K562 (cell line): ENCODE results near the gene MEAF6. TPM values are rescaled to one million over a fixed set of nuclear protein-coding genes. Genes with fewer than 3 reads are reported as not detected.

ENCODE experiments used
- ADNP ChIP-seq: fragments of 200-800 bp; sonication (Bioruptor generic); IDR thresholded peaks from 2 replicates; pipeline ENCODE4 v1.6.1; 2016; ENCODE audit warnings: missing genetic modification characterization, missing compliant biosample characterization
- ARNT ChIP-seq, 2 experiments: fragments of 450-650 bp; IDR thresholded peaks; 2 replicates each; pipeline ENCODE4 v1.6.1; 2016; ENCODE audit warnings: mild to moderate bottlenecking in 1 of 2
- C11orf30 ChIP-seq: fragments of 450-650 bp; IDR thresholded peaks from 2 replicates; pipeline ENCODE4 v1.6.1; 2016; ENCODE audit warnings: low read depth, mild to moderate bottlenecking
- CEBPG ChIP-seq, 3 experiments: fragments of 200-800 bp in 1 of 3; sonication (Bioruptor generic) in 1 of 3; sonication (generic) in 1 of 3; formaldehyde crosslinking in 1 of 3; IDR thresholded peaks in 2 of 3; conservative IDR thresholded peaks in 1 of 3; 2 replicates each; pipeline versions ENCODE4 v1.6.1 to v1.8.0; 2016 to 2022; ENCODE audit warnings: missing compliant biosample characterization in 2 of 3, missing genetic modification characterization in 2 of 3, mild to moderate bottlenecking in 1 of 3, missing genetic modification reagents in 1 of 3
- CREM ChIP-seq: IDR thresholded peaks from 2 replicates; pipeline ENCODE4 v1.6.1; 2014; ENCODE audit warnings: antibody characterized with exemption, low read depth
- HDAC1 ChIP-seq, 2 experiments: fragments of 450-650 bp; IDR thresholded peaks; 2 replicates each; pipeline ENCODE4 v1.6.1; 2016 to 2017; ENCODE audit warnings: inconsistent platforms in 1 of 2, mild to moderate bottlenecking in 1 of 2, moderate library complexity in 1 of 2
- HDAC8 ChIP-seq: fragments of 450-650 bp; IDR thresholded peaks from 2 replicates; pipeline ENCODE4 v1.6.1; 2016; ENCODE audit warnings: mild to moderate bottlenecking, missing genetic modification characterization, moderate library complexity, missing compliant biosample characterization
- IRF1 ChIP-seq: sonication (generic); formaldehyde crosslinking; IDR thresholded peaks from 2 replicates; pipeline ENCODE4 v1.8.0; 2022; ENCODE audit warnings: missing genetic modification reagents, mild to moderate bottlenecking, borderline replicate concordance
- KAT2B ChIP-seq: IDR thresholded peaks from one replicate; pipeline ENCODE4 v1.6.1; 2012; ENCODE audit warnings: low read depth, mild to moderate bottlenecking, control low read depth, inconsistent platforms, low read length, moderate library complexity
- KHSRP ChIP-seq: fragments of 450-650 bp; IDR thresholded peaks from 2 replicates; pipeline ENCODE4 v1.6.1; 2017
- MCM3 ChIP-seq: fragments of 450-650 bp; IDR thresholded peaks from 2 replicates; pipeline ENCODE4 v1.6.1; 2016
- MTA1 ChIP-seq: fragments of 450-650 bp; IDR thresholded peaks from 2 replicates; pipeline ENCODE4 v1.6.1; 2017; ENCODE audit warnings: borderline replicate concordance
- NFRKB ChIP-seq: fragments of 450-650 bp; IDR thresholded peaks from 2 replicates; pipeline ENCODE4 v1.6.1; 2016; ENCODE audit warnings: low read depth
- NR2C2 ChIP-seq, 2 experiments: fragments of 200-800 bp in 1 of 2; sonication (Bioruptor generic) in 1 of 2; sonication (generic) in 1 of 2; formaldehyde crosslinking in 1 of 2; IDR thresholded peaks; 2 replicates each; pipeline versions ENCODE4 v1.6.1 to v1.8.0; 2016 to 2022; ENCODE audit warnings: mild to moderate bottlenecking in 1 of 2, missing compliant biosample characterization in 1 of 2, missing genetic modification characterization in 1 of 2, missing genetic modification reagents in 1 of 2
- PREB ChIP-seq: sonication (generic); formaldehyde crosslinking; IDR thresholded peaks from 2 replicates; pipeline ENCODE4 v1.8.1; 2023; ENCODE audit warnings: mild to moderate bottlenecking, missing genetic modification reagents
- PURB ChIP-seq: sonication (generic); formaldehyde crosslinking; IDR thresholded peaks from 2 replicates; pipeline ENCODE4 v1.9.0; 2021; ENCODE audit warnings: low read depth, mild to moderate bottlenecking, missing genetic modification reagents
- RNF219 ChIP-seq: fragments of 250-450 bp; sonication (Bioruptor Pico); IDR thresholded peaks from 2 replicates; pipeline ENCODE4 v1.5.0; 2022; ENCODE audit warnings: mild to moderate bottlenecking
- SIRT6 ChIP-seq: IDR thresholded peaks from one replicate; pipeline ENCODE4 v1.6.1; 2012; ENCODE audit warnings: low read depth, mild to moderate bottlenecking, control low read depth, inconsistent platforms, low read length, moderate library complexity
- SP2 ChIP-seq: IDR thresholded peaks from 2 replicates; pipeline ENCODE4 v1.6.1; 2011; ENCODE audit warnings: mild to moderate bottlenecking, low read depth, low read length, moderate library complexity; ENCODE audit not compliant: poor library complexity, severe bottlenecking; ENCODE audit errors: extremely low read depth
- SRSF1 ChIP-seq: fragments of 200-400 bp; formaldehyde crosslinking; IDR thresholded peaks from 2 replicates; pipeline ENCODE4 v1.6.1; 2017; ENCODE audit warnings: mild to moderate bottlenecking, low read depth, low read length, moderate library complexity
- TAF7 ChIP-seq: fragments of 450-650 bp; IDR thresholded peaks from 2 replicates; pipeline ENCODE4 v1.6.1; 2016; ENCODE audit warnings: missing genetic modification characterization, missing compliant biosample characterization
- YBX1 ChIP-seq: fragments of 450-650 bp; IDR thresholded peaks from 2 replicates; pipeline ENCODE4 v1.7.1; 2016; ENCODE audit warnings: mild to moderate bottlenecking
- ZFP36 ChIP-seq: fragments of 150-350 bp; IDR thresholded peaks from 2 replicates; pipeline ENCODE4 v1.6.1; 2018; ENCODE audit warnings: low read length, low read depth; ENCODE audit not compliant: partially characterized antibody
- ZNF224 ChIP-seq: sonication (generic); formaldehyde crosslinking; IDR thresholded peaks from 2 replicates; pipeline ENCODE4 v1.8.0; 2022; ENCODE audit warnings: mild to moderate bottlenecking, missing genetic modification reagents
- polyA plus RNA-seq, 8 experiments: library from polyadenylated mRNA; depleted of rRNA in 4 of 8; stranded (reverse) in 5 of 8; unstranded in 3 of 8; fragments of >200 nt; fragmentation: Nextera tagmentation in 2 of 8; fragmentation: Illumina TruSeq in 1 of 8; extraction: Ambion mirVana in 2 of 8; extraction: Trizol in 1 of 8; gene quantifications; 2 replicates each; pipeline versions ENCODE4 v1.2.1 to v1.2.3, GENCODE V29; 2011 to 2014; ENCODE audit warnings: inconsistent platforms in 1 of 8, missing spikeins in 1 of 8
- total RNA-seq, 7 experiments: library from RNA; depleted of rRNA in 6 of 7; stranded (reverse); fragments of >200 nt in 6 of 7; fragmentation: Illumina TruSeq in 2 of 7; extraction: Trizol in 2 of 7; gene quantifications; 2 replicates each; pipeline versions ENCODE4 v1.2.1 to v1.2.3, GENCODE V29; 2011 to 2021; ENCODE audit warnings: low replicate concordance in 1 of 7

Gene MEAF6
- total and polyA plus RNA-seq, 9 of the 15 experiments (the other 6 are each of a cell fraction or from before 2014, with no cell fraction given): 55.0 to 151 (median 92.3) TPM

- no peak for TF ChIP-seq SP2
- TF ChIP-seq ZFP36: no peak
- no peak for TF ChIP-seq CEBPG (CRISPR knock-in tag; IDR thresholded peaks at IDR 0.05)
- no peak for TF ChIP-seq CEBPG (tag; conservative IDR thresholded peaks at IDR 0.05 in 1 of 2, IDR thresholded peaks at IDR 0.05 in 1 of 2)
- no peak; the same call in 1 of the 2 replicates for TF ChIP-seq ZNF224 (CRISPR knock-in tag)
- peak; percentile 97 for TF ChIP-seq ADNP
- no peak for TF ChIP-seq KAT2B
- peak; percentile 67; the same call in 1 of the 2 replicates for TF ChIP-seq MTA1
- no peak for TF ChIP-seq PURB (CRISPR knock-in tag)
- no peak for TF ChIP-seq SIRT6
- TF ChIP-seq PREB (CRISPR knock-in tag): 0 out of 2 replicates have a peak, but pooled peaks have one; percentile 29
- no peak for TF ChIP-seq MCM3
- no peak for TF ChIP-seq KHSRP
- no peak for TF ChIP-seq RNF219 (CRISPR knock-in tag)
- peak; percentile 98 for TF ChIP-seq NR2C2 (CRISPR knock-in tag; IDR thresholded peaks at IDR 0.05)
- peak; percentile 100 for TF ChIP-seq NR2C2 (tag; IDR thresholded peaks at IDR 0.05)
- no peak for TF ChIP-seq SRSF1
- TF ChIP-seq IRF1 (CRISPR knock-in tag): no peak
- TF ChIP-seq YBX1: no peak
- TF ChIP-seq NFRKB: 0 out of 2 replicates have a peak, but pooled peaks have one; percentile 46
- peak; percentile 66; the same call in 1 of the 2 replicates for TF ChIP-seq TAF7 (tag)
- peak; percentile 71 to 76; a peak in 3 of 4 replicates for TF ChIP-seq HDAC1 (IDR thresholded peaks at IDR 0.05)
- peak; percentile 81 to 98; a peak in 3 of 4 replicates for TF ChIP-seq ARNT (IDR thresholded peaks at IDR 0.05)
- TF ChIP-seq C11orf30: peak; percentile 96
- TF ChIP-seq HDAC8: no peak
- TF ChIP-seq CREM: peak; percentile 96
Measured at GRCh38 chr1:37553927-37554808, 39.6 kb upstream of the MEAF6 start, which contains the start of gene SNIP1 (continued).
